Measurements from ENCODE around the gene BASP1.
A peak's percentile ranks its signal among the peaks of the same experiment; 100 is the strongest.

Gene BASP1

DNA sequence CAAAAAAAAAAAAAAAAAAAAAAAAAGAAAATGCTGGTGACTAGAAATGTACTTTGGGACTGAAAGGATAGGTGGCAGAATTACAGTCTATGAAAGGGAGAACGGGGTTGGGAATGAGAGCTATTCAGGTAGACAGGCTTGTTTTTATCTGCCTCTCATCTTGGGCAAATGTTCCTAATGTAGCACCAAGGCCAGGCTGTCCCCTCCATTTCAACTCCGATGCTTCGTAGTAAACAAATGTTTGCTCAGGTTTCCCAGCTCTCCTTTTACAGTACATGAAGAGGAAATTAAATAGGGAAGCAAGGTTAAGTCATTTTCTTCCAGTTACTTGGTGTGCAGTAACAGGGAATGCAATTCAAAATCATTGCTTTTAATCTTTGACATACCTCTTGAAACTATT is 4.4 kb upstream of the BASP1 start:
- TF ChIP-seq CTCF (conservative IDR thresholded peaks at IDR 0.05): peak; percentile 14; the same call in 1 of the 2 replicates
- TF ChIP-seq ZFX (IDR thresholded peaks at IDR 0.05): no peak
- peak overlapping the region; percentile 10; the same call in 1 of the 2 replicates for H3K27ac ChIP-seq

GRCh38 chr5:17213938-17214337 is 3.5 kb upstream of the BASP1 start:
- H3K27ac ChIP-seq: no peak overlapping the region
- TF ChIP-seq CTCF (conservative IDR thresholded peaks at IDR 0.05): no peak
- TF ChIP-seq ZFX (IDR thresholded peaks at IDR 0.05): no peak

DNA sequence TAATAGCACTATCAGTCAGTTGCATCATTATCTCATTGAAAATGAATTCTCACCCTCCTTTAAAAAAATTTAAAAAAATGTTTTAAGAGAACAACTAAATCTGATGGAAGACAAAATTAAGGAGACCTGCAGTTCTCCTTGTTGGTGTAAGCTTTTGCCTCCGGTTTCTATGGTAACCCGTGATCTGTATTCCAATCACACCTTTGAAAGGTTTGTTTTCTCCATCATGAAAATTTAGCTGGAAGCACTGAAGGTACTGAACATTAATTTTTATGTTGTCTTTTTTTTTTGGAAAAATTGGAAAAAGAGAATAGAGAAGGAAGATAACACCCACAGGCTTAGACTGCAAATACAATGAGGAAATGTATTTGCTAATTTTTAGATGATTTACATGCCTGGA is 2.5 kb upstream of the BASP1 start:
- no peak for TF ChIP-seq CTCF (conservative IDR thresholded peaks at IDR 0.05)
- TF ChIP-seq ZFX (IDR thresholded peaks at IDR 0.05): no peak
- no peak overlapping the region for H3K27ac ChIP-seq

- H3K27ac ChIP-seq: no peak overlapping the region
- TF ChIP-seq ZFX (IDR thresholded peaks at IDR 0.05) (no peak), CTCF (conservative IDR thresholded peaks at IDR 0.05) (no peak)
Observed at GRCh38 chr5:17215361-17215760, 2.1 kb upstream of the BASP1 start.

- no peak overlapping the region for H3K27ac ChIP-seq
- TF ChIP-seq CTCF (conservative IDR thresholded peaks at IDR 0.05) (peak; percentile 86), ZFX (IDR thresholded peaks at IDR 0.05) (no peak)
Observed at GRCh38 chr5:17216176-17216973, 1.1 kb upstream of the BASP1 start.

- no peak for TF ChIP-seq CTCF (conservative IDR thresholded peaks at IDR 0.05)
- no peak for TF ChIP-seq ZFX (IDR thresholded peaks at IDR 0.05)
- no peak overlapping the region for H3K27ac ChIP-seq
Observed at GRCh38 chr5:17216974-17217492, 398 bp upstream of the BASP1 start.

DNA sequence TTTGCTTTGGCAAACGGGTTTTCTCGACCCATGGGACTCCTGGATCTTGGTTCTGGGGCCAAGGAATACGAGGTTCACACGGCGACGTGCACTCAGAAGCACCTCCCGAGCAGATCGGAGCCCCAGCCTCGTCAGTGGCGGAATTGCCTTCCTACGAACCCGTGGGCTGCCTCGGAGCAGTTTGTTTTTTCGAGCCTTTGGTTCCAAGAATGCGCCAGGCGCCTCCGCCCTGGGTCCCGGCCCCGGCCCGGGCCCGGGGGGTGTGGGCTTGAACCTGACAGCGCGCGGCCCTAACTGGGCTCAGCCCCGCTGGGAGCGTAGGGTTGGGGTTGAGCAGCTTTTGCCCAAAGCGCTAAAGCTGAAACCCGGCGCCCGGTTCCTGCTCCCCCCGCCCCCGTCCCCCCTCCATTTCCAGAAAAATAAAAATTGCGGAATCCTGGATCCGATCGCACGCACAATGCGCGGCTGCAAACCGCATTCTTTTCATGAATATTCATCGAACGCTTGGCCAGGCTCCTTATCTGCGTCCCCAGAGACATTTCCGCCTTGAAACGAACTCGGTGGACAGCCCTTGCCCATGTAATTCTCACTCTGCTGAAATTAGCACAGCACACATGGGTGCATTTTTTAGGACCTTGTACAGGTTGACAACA is 1.0 kb downstream of the BASP1 start:
- no peak for TF ChIP-seq ZFX (IDR thresholded peaks at IDR 0.05)
- TF ChIP-seq CTCF (conservative IDR thresholded peaks at IDR 0.05): no peak
- no peak overlapping the region for H3K27ac ChIP-seq

Measured in C4-2B (cell line).